Adrenal gland (tissue), 12 donors: ENCODE measurements around the gene IQSEC1. TPM values are rescaled to one million over a fixed set of nuclear protein-coding genes. Genes with fewer than 3 reads are reported as not detected.

Source experiments
- DNase-seq, 7 donors: peaks; one replicate each; pipeline ENCODE4 v3.0.0-alpha.2; 2019 to 2020
- H3K27ac ChIP-seq, 5 donors: fragments of 200-600 bp; sonication (generic) in 4 of 5; 1 replicate in 3 of 5; 2 replicates in 2 of 5; pipeline versions ENCODE4 v1.5.1 to v1.8.0; 2016 to 2020; ENCODE audit warnings: mild to moderate bottlenecking in 1 of 5
- H3K27me3 ChIP-seq: fragments of 200-600 bp; 2 replicates; pipeline ENCODE4 v1.8.0; 2021
- H3K36me3 ChIP-seq, 2 donors: fragments of 200-600 bp; replicated peaks in 1 of 2; 1 replicate in 1 of 2; 2 replicates in 1 of 2; pipeline versions ENCODE4 v1.5.1 to v1.8.0; 2018 to 2022
- H3K4me1 ChIP-seq, 2 donors: fragments of 200-600 bp; replicated peaks in 1 of 2; 1 replicate in 1 of 2; 2 replicates in 1 of 2; pipeline versions ENCODE4 v1.5.1 to v1.8.0; 2018 to 2021
- H3K4me3 ChIP-seq, 4 donors: fragments of 200-600 bp; sonication (generic) in 3 of 4; one replicate each; pipeline ENCODE4 v1.5.1; 2016 to 2018
- H3K9me3 ChIP-seq, 3 donors: fragments of 200-600 bp; sonication (generic) in 1 of 3; replicated peaks in 1 of 3; 1 replicate in 2 of 3; 2 replicates in 1 of 3; pipeline versions ENCODE4 v1.5.1 to v1.8.0; 2016 to 2021
- POLR2A ChIP-seq, 2 donors: fragments of 450-650 bp; IDR thresholded peaks; one replicate each; pipeline ENCODE4 v1.6.1; 2017; ENCODE audit warnings: antibody characterized with exemption in 2 of 2, mild to moderate bottlenecking in 2 of 2, moderate library complexity in 1 of 2
- WGBS, 4 donors: extraction: QIAGEN DNeasy Blood & Tissue Kit in 2 of 4; methylation state at CpG; one replicate each; pipeline versions ENCODE4 v1.1.5 to v1.1.7; 2013 to 2017; 5-methylcytosine and 5-hydroxymethylcytosine counted together
- intact Hi-C, 2 donors: fragments of 100-400 bp; cut with DNase I; formaldehyde crosslinking; loops; one replicate each; pipeline versions ENCODE4 v1.14.1 to v1.15.0; 2022 to 2023
- polyA plus RNA-seq, 3 donors: library from polyadenylated mRNA; stranded (reverse); fragments of 200-250 nt in 2 of 3; fragments of 350-450 nt in 1 of 3; fragmentation: Illumina TruSeq in 1 of 3; extraction: RNeasy Lipid Tissue Mini Kit (QIAGEN cat#74804) in 1 of 3; gene quantifications; one replicate each; pipeline ENCODE4 v1.2.3, GENCODE V29; 2013 to 2014
- total RNA-seq, 9 donors: library from RNA; depleted of rRNA in 4 of 9; stranded (reverse); fragments of >200 nt in 4 of 9; fragments of 120-200 nt in 1 of 9; fragmentation: NEBNext Ultra II Directional in 1 of 9; extraction: Animal tissue kit (Norgen Biotek cat#: 25700) in 1 of 9; gene quantifications; one replicate each; pipeline versions ENCODE4 v1.1.0 to v1.2.4, GENCODE V29; 2013 to 2023
- TF ChIP-seq, protein P1 (sequence below), 6 experiments: fragments of 450-650 bp in 4 of 6; fragments of 200-600 bp in 2 of 6; sonication (generic) in 1 of 6; IDR thresholded peaks; 1 replicate in 5 of 6; 2 replicates in 1 of 6; pipeline versions ENCODE4 v1.5.1 to v1.8.0; 2016 to 2021; ENCODE audit warnings: antibody characterized with exemption in 6 of 6, mild to moderate bottlenecking in 2 of 6, moderate library complexity in 1 of 6
- donor health status: healthy with polysubstance abuse.
- donor health status: Bipolar disorder and iron deficiency.
- donor health status: DM: yes; HTN: yes; CAD: no.
- donor health status: DM: no; HTN: no; CAD: no.
- donor health status: DM: no; HTN: no; CAD: no.
- donor health status: DM: yes; HTN: yes; CAD: no.

IQSEC1 gene
- total and polyA plus RNA-seq, 12 donors = 24.4 to 133 (median 94.2) TPM

DNA sequence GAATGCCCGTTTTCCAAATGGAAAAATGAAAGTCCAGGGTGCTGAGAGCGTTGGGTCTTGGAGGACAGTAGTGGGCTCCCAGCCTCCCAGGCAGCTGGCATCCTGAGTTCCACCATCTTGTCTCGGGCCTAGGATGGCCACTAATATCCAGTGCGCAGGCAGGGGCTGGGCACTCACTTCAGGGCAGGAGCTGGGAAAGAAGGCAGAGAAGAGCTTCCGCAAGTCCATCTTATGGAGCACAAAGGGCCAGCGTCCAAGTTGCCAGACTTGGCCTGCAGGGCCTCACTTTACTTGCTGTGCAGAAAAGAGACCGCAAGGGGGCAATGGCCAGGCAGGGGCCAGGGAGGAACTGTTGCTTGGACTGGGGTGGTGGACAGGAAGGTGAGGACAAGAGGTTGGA lies 46.1 kb downstream of the IQSEC1 start:
- Histone ChIP-seq H3K4me3 (no peak overlapping the region), H3K9me3 (no peaks in the 10 kb centered on the region), H3K27ac (no peak overlapping the region), H3K36me3 (no peaks in the 10 kb centered on the region), H3K27me3 (no peaks in the 10 kb centered on the region), H3K4me1 (peaks cover 11 to 21% of the 10 kb centered on the region in 2 donors)
- no peak for TF ChIP-seq POLR2A (IDR thresholded peaks at IDR 0.05)
- TF ChIP-seq, protein P1, sequence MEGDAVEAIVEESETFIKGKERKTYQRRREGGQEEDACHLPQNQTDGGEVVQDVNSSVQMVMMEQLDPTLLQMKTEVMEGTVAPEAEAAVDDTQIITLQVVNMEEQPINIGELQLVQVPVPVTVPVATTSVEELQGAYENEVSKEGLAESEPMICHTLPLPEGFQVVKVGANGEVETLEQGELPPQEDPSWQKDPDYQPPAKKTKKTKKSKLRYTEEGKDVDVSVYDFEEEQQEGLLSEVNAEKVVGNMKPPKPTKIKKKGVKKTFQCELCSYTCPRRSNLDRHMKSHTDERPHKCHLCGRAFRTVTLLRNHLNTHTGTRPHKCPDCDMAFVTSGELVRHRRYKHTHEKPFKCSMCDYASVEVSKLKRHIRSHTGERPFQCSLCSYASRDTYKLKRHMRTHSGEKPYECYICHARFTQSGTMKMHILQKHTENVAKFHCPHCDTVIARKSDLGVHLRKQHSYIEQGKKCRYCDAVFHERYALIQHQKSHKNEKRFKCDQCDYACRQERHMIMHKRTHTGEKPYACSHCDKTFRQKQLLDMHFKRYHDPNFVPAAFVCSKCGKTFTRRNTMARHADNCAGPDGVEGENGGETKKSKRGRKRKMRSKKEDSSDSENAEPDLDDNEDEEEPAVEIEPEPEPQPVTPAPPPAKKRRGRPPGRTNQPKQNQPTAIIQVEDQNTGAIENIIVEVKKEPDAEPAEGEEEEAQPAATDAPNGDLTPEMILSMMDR (IDR thresholded peaks at IDR 0.05) = no peak
- intact Hi-C loops = no loop called here
- WGBS, 4 donors = 93 to 98% (median 96%) methylated on average over 7 of the region's 7 CpGs
- no peak for DNase-seq

DNA sequence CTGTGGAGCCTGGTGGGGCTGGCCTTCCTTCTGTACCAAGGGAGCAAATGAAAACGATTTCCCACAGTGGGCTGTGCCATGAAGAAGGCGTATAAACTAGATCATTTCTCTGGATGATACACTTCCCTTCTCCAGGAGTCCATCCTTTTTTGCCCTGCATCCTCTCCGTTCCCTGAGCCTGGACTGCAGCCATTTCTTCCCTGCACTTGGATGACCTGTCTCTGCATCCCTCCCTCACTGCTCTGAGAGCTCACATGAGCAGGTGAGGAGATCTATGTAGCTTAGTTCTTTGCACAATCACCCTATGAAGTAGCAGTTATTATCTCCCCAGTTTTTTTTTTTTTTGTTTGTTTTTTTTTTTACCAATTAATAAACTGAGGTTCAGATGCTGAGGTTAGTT lies 46.7 kb downstream of the IQSEC1 start:
- H3K4me1 ChIP-seq = peaks cover 18 to 28% of the 10 kb centered on the region in 2 donors
- H3K4me3 ChIP-seq = no peak overlapping the region
- intact Hi-C loops = no loop called here
- H3K9me3 ChIP-seq = no peaks in the 10 kb centered on the region
- no peaks in the 10 kb centered on the region for H3K27me3 ChIP-seq
- WGBS, 4 donors = 89 to 96% (median 94%) methylated on average over 3 of the region's 3 CpGs
- no peaks in the 10 kb centered on the region for H3K36me3 ChIP-seq
- no peak overlapping the region for H3K27ac ChIP-seq
- TF ChIP-seq POLR2A (IDR thresholded peaks at IDR 0.05) = no peak
- TF ChIP-seq, protein P1 (IDR thresholded peaks at IDR 0.05) = no peak
- no peak for DNase-seq

DNA sequence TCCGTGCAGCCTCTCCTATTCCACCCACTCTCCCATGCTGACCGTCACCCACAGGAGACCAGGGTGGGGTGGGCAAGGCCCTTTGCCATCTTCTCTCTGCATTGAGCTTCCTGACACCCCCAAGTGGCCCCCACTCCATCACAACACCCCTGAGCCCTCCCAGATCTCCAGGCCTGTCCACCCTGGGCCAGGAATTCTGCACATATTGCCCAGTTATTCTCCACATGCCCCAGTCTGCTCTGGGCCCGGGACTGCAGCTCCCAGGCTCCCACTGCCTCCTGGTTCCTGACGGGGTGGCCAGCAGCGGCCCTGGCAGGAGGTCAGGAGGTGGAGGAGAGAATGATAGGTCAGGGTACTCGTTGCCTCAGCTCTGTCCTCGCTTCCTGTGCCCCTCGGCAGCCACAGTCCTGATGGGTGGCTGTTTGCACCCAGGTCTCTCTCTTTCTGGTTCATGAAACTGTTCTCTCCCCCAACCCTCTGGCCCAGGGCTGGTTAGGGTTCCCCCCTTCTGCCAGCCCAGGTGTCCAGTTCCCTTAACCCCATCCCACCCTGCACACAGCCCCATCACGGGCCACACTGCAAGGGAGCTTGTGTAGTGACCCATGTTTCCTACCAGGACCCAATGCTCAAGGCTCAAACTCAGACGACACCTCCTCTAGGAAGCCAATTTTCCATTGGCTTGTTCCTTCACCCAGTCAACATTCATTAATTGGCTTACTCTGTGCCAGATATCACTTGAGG lies 47.3 kb downstream of the IQSEC1 start:
- intact Hi-C loops = no loop called here
- Histone ChIP-seq H3K9me3 (no peaks in the 10 kb centered on the region), H3K27me3 (no peaks in the 10 kb centered on the region), H3K27ac (peak overlapping the region in 4 of 5 donors; percentile 38 to 93 (median 82)), H3K4me3 (no peak overlapping the region), H3K4me1 (peaks cover 22 to 34% of the 10 kb centered on the region in 2 donors), H3K36me3 (no peaks in the 10 kb centered on the region)
- WGBS, 4 donors = 82 to 87% (median 83%) methylated on average over 10 of the region's 10 CpGs
- no peak for TF ChIP-seq POLR2A (IDR thresholded peaks at IDR 0.05)
- TF ChIP-seq, protein P1 (IDR thresholded peaks at IDR 0.05) = no peak
- DNase-seq = no peak

DNA sequence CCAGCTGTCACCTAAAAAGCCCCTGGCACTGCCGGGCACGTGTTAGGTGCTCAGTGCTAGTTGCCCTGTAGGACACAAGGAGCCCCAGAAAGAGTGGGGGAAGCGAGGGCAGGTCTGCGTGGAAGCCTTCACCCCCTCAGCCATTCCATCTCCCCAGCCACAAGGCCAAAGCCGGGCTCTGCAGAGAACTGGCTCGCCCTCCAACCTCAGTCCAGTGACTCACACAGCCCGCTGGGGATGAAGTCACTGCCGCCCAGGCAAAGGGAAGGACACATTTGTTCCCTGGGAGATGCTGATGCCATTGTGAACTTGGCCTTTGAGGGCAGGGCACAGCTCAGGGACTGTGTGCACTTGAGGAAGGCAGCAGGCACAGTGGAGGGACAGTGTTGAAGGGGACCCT lies 48.1 kb downstream of the IQSEC1 start:
- 33 to 58% (median 51%) methylated on average over 4 to 8 of the region's 8 CpGs for WGBS, 4 donors
- Histone ChIP-seq H3K27me3 (no peaks in the 10 kb centered on the region), H3K36me3 (no peaks in the 10 kb centered on the region), H3K4me1 (peaks cover 31 to 42% of the 10 kb centered on the region in 2 donors), H3K27ac (peak overlapping the region; percentile 44 to 93 (median 81)), H3K4me3 (no peak overlapping the region), H3K9me3 (no peaks in the 10 kb centered on the region)
- intact Hi-C loops = no loop called here
- DNase-seq = peak; percentile 88 to 96 (median 94)
- TF ChIP-seq, protein P1 (IDR thresholded peaks at IDR 0.05) = no peak
- TF ChIP-seq POLR2A (IDR thresholded peaks at IDR 0.05) = peak in 1 of 2 donors; percentile 61
